Activated CD8-positive, alpha-beta memory T cell treated with anti-CD3 and anti-CD28 coated beads for 4 hours (primary cell): ENCODE results near the gene FTO.

Source experiments
- DNase-seq, 2 donors: peaks; one replicate each; pipeline ENCODE4 v3.0.0-alpha.2; 2020; ENCODE audit warnings: low read depth in 2 of 2

Gene FTO

GRCh38 chr16:54051821-54052220 lies 347.9 kb downstream of the FTO start:
- no peak for DNase-seq

- no peak for DNase-seq
Measured at GRCh38 chr16:54052271-54052670, 348.3 kb downstream of the FTO start.

GRCh38 chr16:54053891-54054820 lies 350.2 kb downstream of the FTO start:
- DNase-seq = no peak

GRCh38 chr16:54055191-54055590 lies 351.2 kb downstream of the FTO start:
- DNase-seq = no peak

- DNase-seq = no peak
Measured at GRCh38 chr16:54055864-54056263, 351.9 kb downstream of the FTO start.

GRCh38 chr16:54056921-54057320 lies 353.0 kb downstream of the FTO start:
- DNase-seq = no peak

- no peak for DNase-seq
Measured at GRCh38 chr16:54059319-54059718, 355.4 kb downstream of the FTO start.

GRCh38 chr16:54060599-54061421 lies 356.9 kb downstream of the FTO start:
- no peak for DNase-seq

- DNase-seq = no peak
Measured at GRCh38 chr16:54061454-54061853, 357.5 kb downstream of the FTO start.

GRCh38 chr16:54062361-54063278 lies 358.7 kb downstream of the FTO start:
- no peak for DNase-seq

GRCh38 chr16:54063279-54063773 lies 359.4 kb downstream of the FTO start:
- DNase-seq = no peak

- DNase-seq = no peak
Measured at GRCh38 chr16:54066451-54067105, 362.6 kb downstream of the FTO start.

- no peak for DNase-seq
Measured at GRCh38 chr16:54067322-54068065, 363.5 kb downstream of the FTO start.

GRCh38 chr16:54068212-54068611 lies 364.3 kb downstream of the FTO start:
- no peak for DNase-seq

GRCh38 chr16:54069601-54070239 lies 365.8 kb downstream of the FTO start:
- DNase-seq = no peak

- DNase-seq = no peak
Measured at GRCh38 chr16:54070789-54071343, 366.9 kb downstream of the FTO start.

- DNase-seq = no peak
Measured at GRCh38 chr16:54071514-54071913, 367.6 kb downstream of the FTO start.

GRCh38 chr16:54072237-54072636 lies 368.3 kb downstream of the FTO start:
- no peak for DNase-seq

- DNase-seq = no peak
Measured at GRCh38 chr16:54073356-54073755, 369.4 kb downstream of the FTO start.
